SK-N-SH treated with all-trans-retinoic acid at 6 μM for 48 hours (cell line): ENCODE data around the gene PRR20A.
"Not testable (repeated sequence)": the region's sequence is repeated elsewhere in the genome, so short reads cannot be mapped to it uniquely, and the experiment has no call there.

Source experiments
- ISL1 ChIP-seq: fragments of 250-450 bp; sonication (Bioruptor Pico); IDR thresholded peaks from 2 replicates; pipeline ENCODE4 v2.1.2; 2022; ENCODE audit warnings: mild to moderate bottlenecking, moderate library complexity
- ZC3H10 ChIP-seq: fragments of 250-450 bp; sonication (Bioruptor Pico); IDR thresholded peaks from 2 replicates; pipeline ENCODE4 v1.5.1; 2021; ENCODE audit warnings: mild to moderate bottlenecking, moderate library complexity
- ZFP30 ChIP-seq: fragments of 450-650 bp; formaldehyde crosslinking; IDR thresholded peaks from 2 replicates; pipeline ENCODE4 v1.5.0; 2022; ENCODE audit warnings: mild to moderate bottlenecking, moderate library complexity
- TF ChIP-seq, protein P1 (sequence below): fragments of 250-450 bp; sonication (Bioruptor Pico); IDR thresholded peaks from 2 replicates; pipeline ENCODE4 v1.5.1; 2020; ENCODE audit warnings: low read depth, mild to moderate bottlenecking, moderate library complexity

DNA sequence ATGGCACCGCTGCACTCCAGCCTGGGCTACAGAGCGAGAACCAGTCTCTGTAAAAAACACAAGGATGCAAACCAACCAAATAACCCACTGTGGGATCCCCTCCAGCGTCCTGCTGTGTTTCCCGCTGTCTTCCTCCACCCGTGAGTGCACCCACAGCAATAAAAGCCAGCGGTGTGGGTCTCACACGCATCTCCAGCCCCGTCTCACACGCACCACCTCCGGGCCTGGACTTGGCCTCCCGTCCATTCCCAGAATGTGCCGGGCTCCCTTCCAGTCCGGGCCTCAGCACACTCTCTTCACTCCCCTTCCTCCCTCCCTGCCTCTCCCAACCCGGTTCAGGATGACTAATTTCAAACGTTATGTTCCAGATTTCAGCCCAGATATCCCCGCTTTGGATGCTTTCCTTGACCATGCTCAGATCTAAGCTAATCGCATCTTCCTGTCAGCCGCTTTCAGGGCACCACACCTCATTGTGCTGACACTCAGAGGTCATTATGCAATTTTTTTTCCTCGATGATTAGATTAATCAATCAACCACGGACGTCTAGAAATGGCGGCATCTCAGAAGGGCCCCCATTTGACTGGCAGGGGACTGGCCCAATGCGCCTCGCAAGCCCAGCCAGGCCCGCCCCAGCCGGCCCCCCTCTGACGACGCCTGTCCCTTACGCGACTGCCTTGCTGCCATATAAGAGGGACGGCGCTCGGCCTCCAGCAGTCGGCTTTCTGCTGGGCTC lies at the start of gene PRR20A:
- TF ChIP-seq, protein P1, sequence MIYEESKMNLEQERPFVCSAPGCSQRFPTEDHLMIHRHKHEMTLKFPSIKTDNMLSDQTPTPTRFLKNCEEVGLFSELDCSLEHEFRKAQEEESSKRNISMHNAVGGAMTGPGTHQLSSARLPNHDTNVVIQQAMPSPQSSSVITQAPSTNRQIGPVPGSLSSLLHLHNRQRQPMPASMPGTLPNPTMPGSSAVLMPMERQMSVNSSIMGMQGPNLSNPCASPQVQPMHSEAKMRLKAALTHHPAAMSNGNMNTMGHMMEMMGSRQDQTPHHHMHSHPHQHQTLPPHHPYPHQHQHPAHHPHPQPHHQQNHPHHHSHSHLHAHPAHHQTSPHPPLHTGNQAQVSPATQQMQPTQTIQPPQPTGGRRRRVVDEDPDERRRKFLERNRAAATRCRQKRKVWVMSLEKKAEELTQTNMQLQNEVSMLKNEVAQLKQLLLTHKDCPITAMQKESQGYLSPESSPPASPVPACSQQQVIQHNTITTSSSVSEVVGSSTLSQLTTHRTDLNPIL (CRISPR knock-in tag), result not testable (repeated sequence)
- not testable (repeated sequence) for TF ChIP-seq ISL1; ZC3H10 (CRISPR knock-in tag); ZFP30 (CRISPR knock-in tag)
